ENCODE data around the gene RNF14. TPM values are rescaled to one million over a fixed set of nuclear protein-coding genes. Genes with fewer than 3 reads are reported as not detected.

Gene RNF14
- total and polyA plus RNA-seq, 9 of the 15 experiments (the other 6 are each of a cell fraction or from before 2014, with no cell fraction given): 36.3 to 140 (median 75.1) TPM

DNA sequence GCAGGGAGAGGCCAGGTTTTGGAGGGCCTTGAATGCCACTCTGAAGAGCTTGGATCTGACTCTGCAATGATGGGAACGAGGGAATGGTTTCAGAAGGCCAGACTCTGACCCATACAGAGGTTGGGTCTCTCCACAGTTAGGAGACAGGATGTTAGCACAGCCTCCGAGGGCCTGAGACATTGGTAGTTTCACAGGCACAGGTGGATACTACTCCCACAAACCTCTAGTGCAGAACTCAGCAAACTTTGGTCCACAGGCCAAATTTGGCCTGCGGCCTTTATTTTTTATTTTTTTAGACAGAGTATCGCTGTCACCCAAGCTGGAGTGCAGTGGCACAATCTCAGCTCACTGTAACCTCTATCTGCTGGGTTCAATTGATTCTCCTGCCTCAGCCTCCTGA, 41.0 kb downstream of the RNF14 start (continued):
- TF ChIP-seq ZKSCAN8 (CRISPR knock-in tag; IDR thresholded peaks at IDR 0.05) (no peak), TEAD4 (IDR thresholded peaks at IDR 0.05; ENCODE audit: low read length) (no peak), TEAD4 (CRISPR knock-in tag; IDR thresholded peaks at IDR 0.05; ENCODE audit: borderline replicate concordance) (no peak)

DNA sequence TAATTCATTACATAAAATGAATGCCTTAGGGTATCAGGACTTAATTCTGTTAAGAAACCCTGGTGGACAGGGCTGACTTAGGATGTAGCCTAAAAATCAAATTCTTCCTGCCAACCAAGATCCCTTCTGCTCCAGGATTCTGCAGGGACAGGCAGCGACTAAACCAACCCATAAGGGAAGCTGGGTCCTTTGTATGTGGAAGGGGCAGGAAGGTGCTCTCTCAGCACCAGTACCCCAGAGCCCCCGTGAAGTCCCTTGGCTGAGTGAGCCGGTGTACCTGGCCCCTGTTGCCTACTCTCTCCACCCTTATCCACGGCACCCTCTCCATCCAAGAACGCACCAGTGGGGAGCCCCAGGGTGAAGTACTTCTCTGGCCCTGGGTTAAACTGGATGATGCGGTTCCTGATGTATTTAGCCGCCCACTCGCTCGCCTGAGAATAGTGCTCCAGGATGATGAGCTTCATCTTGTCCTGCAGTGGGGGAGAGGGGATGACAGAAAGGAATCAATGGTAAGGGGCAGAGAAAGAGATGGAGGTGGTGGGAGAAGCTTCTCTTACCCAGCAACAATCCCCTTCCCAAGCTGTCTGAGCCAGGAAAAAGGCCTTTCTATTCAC, 42.8 kb downstream of the RNF14 start:
- H3K27me3 ChIP-seq (ENCODE audit: control insufficient read depth in 2 of 2, insufficient read depth in 2 of 2, low read length in 2 of 2): no peaks in the 10 kb centered on the region
- H3K27ac ChIP-seq (ENCODE audit: extremely low read depth, low read depth, low read length): no peak overlapping the region
- H3K9ac ChIP-seq (ENCODE audit: insufficient read depth in 1 of 2, low read depth in 2 of 2, low read length in 2 of 2): peak overlapping the region; percentile 67 to 87; a peak in 2 of 4 replicates
- intact Hi-C loops (cut with micrococcal nuclease) (loop anchor here (1.0 to 2.0 kb wide), 2 partner anchors 43 to 133 kb away; partner anchors contain the start of gene RNF14), in situ Hi-C loops (cut with MboI) (no loop called here)
- peak overlapping the region; percentile 93 for H3K4me2 ChIP-seq (ENCODE audit: insufficient read depth, low read length)
- peaks cover 29% of the 10 kb centered on the region for H3K36me3 ChIP-seq (ENCODE audit: control insufficient read depth, insufficient read depth, low read length)
- FAIRE-seq (no peak), ATAC-seq (no peak), DNase-seq (ENCODE audit: extremely low read depth in 1 of 4, low spot score in 3 of 4) (no peak)
- no peak overlapping the region for H2AFZ ChIP-seq (ENCODE audit: low read depth, low read length)
- 89% methylated on average over 9 of the region's 9 CpGs for WGBS (ENCODE audit: insufficient coverage, low coverage, missing lambda C conversion rate)
- H3K79me2 ChIP-seq (ENCODE audit: control insufficient read depth, insufficient read depth, low read length): peaks cover 15% of the 10 kb centered on the region
- no peaks in the 10 kb centered on the region for H4K20me1 ChIP-seq (replicated peaks; ENCODE audit: control insufficient read depth, insufficient read depth, low read length)
- BruUV-seq (replicated peaks): no TSS peak
- POLR2A ChIA-PET: interaction anchor here (0.6 to 1.8 kb wide), 6 partner anchors 13 to 132 kb away, joined by 3 to 9 read pairs (median 4); no protein-coding TSS in a partner anchor
- H3K4me1 ChIP-seq (replicated peaks in 1 of 2; ENCODE audit: control insufficient read depth in 2 of 2, insufficient read depth in 2 of 2, low read length in 2 of 2): peaks cover 32 to 42% of the 10 kb centered on the region in 2 experiments
- TF ChIP-seq, protein P1, sequence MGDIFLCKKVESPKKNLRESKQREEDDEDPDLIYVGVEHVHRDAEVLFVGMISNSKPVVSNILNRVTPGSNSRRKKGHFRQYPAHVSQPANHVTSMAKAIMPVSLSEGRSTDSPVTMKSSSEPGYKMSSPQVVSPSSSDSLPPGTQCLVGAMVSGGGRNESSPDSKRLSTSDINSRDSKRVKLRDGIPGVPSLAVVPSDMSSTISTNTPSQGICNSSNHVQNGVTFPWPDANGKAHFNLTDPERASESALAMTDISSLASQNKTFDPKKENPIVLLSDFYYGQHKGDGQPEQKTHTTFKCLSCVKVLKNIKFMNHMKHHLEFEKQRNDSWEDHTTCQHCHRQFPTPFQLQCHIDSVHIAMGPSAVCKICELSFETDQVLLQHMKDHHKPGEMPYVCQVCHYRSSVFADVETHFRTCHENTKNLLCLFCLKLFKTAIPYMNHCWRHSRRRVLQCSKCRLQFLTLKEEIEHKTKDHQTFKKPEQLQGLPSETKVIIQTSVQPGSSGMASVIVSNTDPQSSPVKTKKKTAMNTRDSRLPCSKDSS (IDR thresholded peaks at IDR 0.05; ENCODE audit: low read depth, partially characterized antibody): no peak
- peak; percentile 72 for TF ChIP-seq EGR1 (conservative IDR thresholded peaks at IDR 0.05)
- CTCF ChIA-PET (ENCODE audit: low intra/inter-chr PET ratio): no interaction called here
- peaks cover 4% of the 10 kb centered on the region for H3K9me3 ChIP-seq (replicated peaks; ENCODE audit: control insufficient read depth, insufficient read depth, low read depth, low read length)
- no peaks in the 10 kb centered on the region for H3K9me1 ChIP-seq (ENCODE audit: control insufficient read depth, insufficient read depth, low read length)
- no peak overlapping the region; the same call in 1 of the 2 replicates for H3K4me3 ChIP-seq

Data from K562 (cell line).